Tibial nerve (tissue), 4 donors: Measurements from ENCODE around the gene PAMR1. TPM values are rescaled to one million over a fixed set of nuclear protein-coding genes. Genes with fewer than 3 reads are reported as not detected.

Experiments
- DNase-seq, 2 donors: peaks; one replicate each; pipeline ENCODE4 v3.0.0-alpha.2; 2019; ENCODE audit warnings: low spot score in 2 of 2
- H3K27ac ChIP-seq, 4 donors: fragments of 200-600 bp; sonication (generic) in 3 of 4; one replicate each; pipeline ENCODE4 v1.5.1; 2017 to 2019; ENCODE audit warnings: mild to moderate bottlenecking in 1 of 4
- H3K27me3 ChIP-seq, 2 donors: fragments of 200-600 bp; sonication (generic) in 1 of 2; one replicate each; pipeline versions ENCODE4 v1.5.1 to v1.6.0; 2017 to 2019
- H3K36me3 ChIP-seq, 3 donors: fragments of 200-600 bp; sonication (generic); one replicate each; pipeline ENCODE4 v1.5.1; 2018 to 2019
- H3K4me1 ChIP-seq, 4 donors: fragments of 200-600 bp; sonication (generic) in 3 of 4; one replicate each; pipeline ENCODE4 v1.5.1; 2017 to 2019
- H3K4me3 ChIP-seq, 4 donors: fragments of 200-600 bp; sonication (generic) in 3 of 4; one replicate each; pipeline ENCODE4 v1.5.1; 2017 to 2019; ENCODE audit warnings: mild to moderate bottlenecking in 1 of 4, moderate library complexity in 1 of 4
- H3K9me3 ChIP-seq, 4 donors: fragments of 200-600 bp; sonication (generic) in 3 of 4; one replicate each; pipeline ENCODE4 v1.5.1; 2017 to 2019
- EP300 ChIP-seq, 2 donors: sonication (generic); formaldehyde crosslinking; IDR thresholded peaks; one replicate each; pipeline ENCODE4 v1.6.1; 2017; ENCODE audit warnings: antibody characterized with exemption in 2 of 2, mild to moderate bottlenecking in 1 of 2
- POLR2A ChIP-seq, 2 donors: fragments of 450-650 bp; IDR thresholded peaks; one replicate each; pipeline ENCODE4 v1.6.1; 2017; ENCODE audit warnings: antibody characterized with exemption in 2 of 2, mild to moderate bottlenecking in 2 of 2, moderate library complexity in 2 of 2
- WGBS, 2 donors: methylation state at CpG; one replicate each; pipeline ENCODE4 v1.1.5; 2018; 5-methylcytosine and 5-hydroxymethylcytosine counted together
- total RNA-seq, 4 donors: library from RNA; depleted of rRNA; stranded (reverse); fragments of >200 nt; gene quantifications; one replicate each; pipeline ENCODE4 v1.1.0, GENCODE V29; 2016
- TF ChIP-seq, protein P1 (sequence below), 5 experiments: fragments of 200-600 bp in 3 of 5; fragments of 450-650 bp in 2 of 5; sonication (generic) in 3 of 5; IDR thresholded peaks; one replicate each; pipeline ENCODE4 v1.5.1; 2016 to 2019; ENCODE audit warnings: antibody characterized with exemption in 5 of 5, mild to moderate bottlenecking in 3 of 5, moderate library complexity in 2 of 5

The PAMR1 gene
- total RNA-seq, 4 donors from 2014 or later, result 6.9 to 10.8 (median 7.7) TPM

DNA sequence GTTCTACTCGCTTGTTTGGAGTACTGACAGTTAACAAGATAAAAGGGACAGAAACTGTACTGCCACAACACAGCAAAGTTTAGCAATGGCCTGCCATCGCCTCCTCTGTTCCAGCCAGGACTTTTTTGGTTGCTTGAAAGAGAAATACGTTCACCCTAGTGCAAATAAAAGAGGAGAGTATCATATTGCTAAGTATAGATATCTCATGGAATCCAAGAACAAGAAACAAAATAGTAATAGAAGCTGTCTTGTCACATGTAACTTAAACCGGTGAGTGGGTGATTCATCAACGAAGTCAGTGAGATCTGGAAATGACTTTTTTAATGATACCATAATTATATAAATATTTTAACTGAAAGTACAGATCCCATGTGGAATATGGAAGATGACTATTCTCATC is 141.5 kb downstream of the PAMR1 start:
- no peaks in the 10 kb centered on the region for H3K27me3 ChIP-seq
- WGBS, 2 donors, result 83 to 85% methylated on average over 5 of the region's 5 CpGs

More for the DNA sequence above, 141.5 kb downstream of the PAMR1 start:
- Histone ChIP-seq H3K27ac (no peak overlapping the region), H3K4me1 (peaks cover 0 to 5% (median 0%) of the 10 kb centered on the region in 4 donors), H3K36me3 (no peaks in the 10 kb centered on the region), H3K4me3 (no peak overlapping the region), H3K9me3 (no peaks in the 10 kb centered on the region)
- TF ChIP-seq POLR2A (IDR thresholded peaks at IDR 0.05), result no peak
- TF ChIP-seq EP300 (IDR thresholded peaks at IDR 0.05), result no peak
- TF ChIP-seq, protein P1, sequence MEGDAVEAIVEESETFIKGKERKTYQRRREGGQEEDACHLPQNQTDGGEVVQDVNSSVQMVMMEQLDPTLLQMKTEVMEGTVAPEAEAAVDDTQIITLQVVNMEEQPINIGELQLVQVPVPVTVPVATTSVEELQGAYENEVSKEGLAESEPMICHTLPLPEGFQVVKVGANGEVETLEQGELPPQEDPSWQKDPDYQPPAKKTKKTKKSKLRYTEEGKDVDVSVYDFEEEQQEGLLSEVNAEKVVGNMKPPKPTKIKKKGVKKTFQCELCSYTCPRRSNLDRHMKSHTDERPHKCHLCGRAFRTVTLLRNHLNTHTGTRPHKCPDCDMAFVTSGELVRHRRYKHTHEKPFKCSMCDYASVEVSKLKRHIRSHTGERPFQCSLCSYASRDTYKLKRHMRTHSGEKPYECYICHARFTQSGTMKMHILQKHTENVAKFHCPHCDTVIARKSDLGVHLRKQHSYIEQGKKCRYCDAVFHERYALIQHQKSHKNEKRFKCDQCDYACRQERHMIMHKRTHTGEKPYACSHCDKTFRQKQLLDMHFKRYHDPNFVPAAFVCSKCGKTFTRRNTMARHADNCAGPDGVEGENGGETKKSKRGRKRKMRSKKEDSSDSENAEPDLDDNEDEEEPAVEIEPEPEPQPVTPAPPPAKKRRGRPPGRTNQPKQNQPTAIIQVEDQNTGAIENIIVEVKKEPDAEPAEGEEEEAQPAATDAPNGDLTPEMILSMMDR (IDR thresholded peaks at IDR 0.05), result no peak
- no peak for DNase-seq

Other genes starting within 250 kb of the PAMR1 start
- under 1 TPM; 0.22 to 0.60 (median 0.41) TPM for gene SLC1A2, start 106.1 kb downstream of the PAMR1 start, total RNA-seq
- gene FJX1, start 92.8 kb upstream of the PAMR1 start, total RNA-seq, result 1 to 10 TPM; 1.5 to 7.2 (median 4.9) TPM
- gene TRIM44, start 137.2 kb upstream of the PAMR1 start, total RNA-seq, result 10 to 100 TPM; 22.3 to 46.7 (median 39.5) TPM